ENCODE results near the gene PCTP.

Gene PCTP

GRCh38 chr17:55758171-55758570 lies 7.3 kb downstream of the PCTP start:
- Histone ChIP-seq H3K4me1 (ENCODE audit: control insufficient read depth in 1 of 2, insufficient read depth in 2 of 2, low read length in 2 of 2) (peaks cover 8% of the 10 kb centered on the region in 2 experiments), H3K79me1 (ENCODE audit: low read length) (no peaks in the 10 kb centered on the region), H3K4me3 (ENCODE audit: low read depth, low read length) (no peak overlapping the region), H4K91ac (ENCODE audit: low read depth, low read length) (no peak overlapping the region), H3K27ac (ENCODE audit: low read depth, low read length) (no peak overlapping the region), H3K36me3 (ENCODE audit: control insufficient read depth in 1 of 2, insufficient read depth in 2 of 2, low read length in 2 of 2) (peaks cover 0 to 2% of the 10 kb centered on the region in 2 experiments), H3K4me2 (ENCODE audit: low read length) (no peak overlapping the region), H3K27me3 (ENCODE audit: insufficient read depth, low read length) (no peaks in the 10 kb centered on the region), H3K79me2 (ENCODE audit: control insufficient read depth, insufficient read depth, low read length, poor library complexity) (no peaks in the 10 kb centered on the region), H3K14ac (ENCODE audit: low read length) (no peak overlapping the region), H4K12ac (ENCODE audit: low read depth, low read length) (no peak overlapping the region), H2BK5ac (ENCODE audit: low read depth, low read length, poor library complexity) (no peak overlapping the region), H4K8ac (ENCODE audit: low read depth, low read length) (no peak overlapping the region), H3K4ac (ENCODE audit: low read depth, low read length) (no peak overlapping the region), H2BK12ac (ENCODE audit: low read length) (no peak overlapping the region), H3K23ac (ENCODE audit: low read length) (no peak overlapping the region), H2AK5ac (ENCODE audit: low read length) (no peak overlapping the region), H3K18ac (ENCODE audit: low read length) (no peak overlapping the region), H2AFZ (ENCODE audit: insufficient read depth, low read length, poor library complexity) (no peak overlapping the region), H3K9me3 (ENCODE audit: insufficient read depth, low read depth, low read length) (no peaks in the 10 kb centered on the region), H3K9ac (ENCODE audit: low read length) (no peak overlapping the region), H2BK120ac (ENCODE audit: insufficient read depth, low read length, poor library complexity) (no peak overlapping the region)
- peak in 1 of 2 donors; percentile 65 for DNase-seq

- Histone ChIP-seq H3K79me1 (ENCODE audit: low read length) (no peaks in the 10 kb centered on the region), H4K12ac (ENCODE audit: low read depth, low read length) (no peak overlapping the region), H3K4me1 (ENCODE audit: control insufficient read depth in 1 of 2, insufficient read depth in 2 of 2, low read length in 2 of 2) (peaks cover 8 to 10% of the 10 kb centered on the region in 2 experiments), H4K91ac (ENCODE audit: low read depth, low read length) (no peak overlapping the region), H3K9me3 (ENCODE audit: insufficient read depth, low read depth, low read length) (no peaks in the 10 kb centered on the region), H2AFZ (ENCODE audit: insufficient read depth, low read length, poor library complexity) (no peak overlapping the region), H2BK12ac (ENCODE audit: low read length) (no peak overlapping the region), H2BK5ac (ENCODE audit: low read depth, low read length, poor library complexity) (no peak overlapping the region), H3K4me3 (ENCODE audit: low read depth, low read length) (no peak overlapping the region), H3K27me3 (ENCODE audit: insufficient read depth, low read length) (no peaks in the 10 kb centered on the region), H3K4ac (ENCODE audit: low read depth, low read length) (no peak overlapping the region), H3K27ac (ENCODE audit: low read depth, low read length) (no peak overlapping the region), H2BK120ac (ENCODE audit: insufficient read depth, low read length, poor library complexity) (no peak overlapping the region), H3K4me2 (ENCODE audit: low read length) (no peak overlapping the region), H3K14ac (ENCODE audit: low read length) (no peak overlapping the region), H4K8ac (ENCODE audit: low read depth, low read length) (no peak overlapping the region), H3K79me2 (ENCODE audit: control insufficient read depth, insufficient read depth, low read length, poor library complexity) (no peaks in the 10 kb centered on the region), H2AK5ac (ENCODE audit: low read length) (no peak overlapping the region), H3K23ac (ENCODE audit: low read length) (no peak overlapping the region), H3K36me3 (ENCODE audit: control insufficient read depth in 1 of 2, insufficient read depth in 2 of 2, low read length in 2 of 2) (no peaks in the 10 kb centered on the region), H3K9ac (ENCODE audit: low read length) (no peak overlapping the region), H3K18ac (ENCODE audit: low read length) (no peak overlapping the region)
- no CpG with 5 or more reads among the region's 3 CpGs for WGBS (ENCODE audit: extremely low coverage, insufficient coverage, insufficient read length)
- no peak for DNase-seq
Measured at GRCh38 chr17:55760643-55761355, 9.9 kb downstream of the PCTP start.

- Histone ChIP-seq H3K27ac (ENCODE audit: low read depth, low read length) (no peak overlapping the region), H3K36me3 (ENCODE audit: control insufficient read depth in 1 of 2, insufficient read depth in 2 of 2, low read length in 2 of 2) (no peaks in the 10 kb centered on the region), H3K9me3 (ENCODE audit: insufficient read depth, low read depth, low read length) (no peaks in the 10 kb centered on the region), H2BK5ac (ENCODE audit: low read depth, low read length, poor library complexity) (no peak overlapping the region), H3K14ac (ENCODE audit: low read length) (no peak overlapping the region), H3K4ac (ENCODE audit: low read depth, low read length) (no peak overlapping the region), H3K79me2 (ENCODE audit: control insufficient read depth, insufficient read depth, low read length, poor library complexity) (no peaks in the 10 kb centered on the region), H2BK120ac (ENCODE audit: insufficient read depth, low read length, poor library complexity) (no peak overlapping the region), H4K12ac (ENCODE audit: low read depth, low read length) (no peak overlapping the region), H3K4me1 (ENCODE audit: control insufficient read depth in 1 of 2, insufficient read depth in 2 of 2, low read length in 2 of 2) (peaks cover 8 to 10% of the 10 kb centered on the region in 2 experiments), H3K79me1 (ENCODE audit: low read length) (no peaks in the 10 kb centered on the region), H4K8ac (ENCODE audit: low read depth, low read length) (no peak overlapping the region), H3K18ac (ENCODE audit: low read length) (no peak overlapping the region), H4K91ac (ENCODE audit: low read depth, low read length) (no peak overlapping the region), H3K4me2 (ENCODE audit: low read length) (no peak overlapping the region), H3K9ac (ENCODE audit: low read length) (no peak overlapping the region), H3K27me3 (ENCODE audit: insufficient read depth, low read length) (no peaks in the 10 kb centered on the region), H2BK12ac (ENCODE audit: low read length) (no peak overlapping the region), H2AFZ (ENCODE audit: insufficient read depth, low read length, poor library complexity) (no peak overlapping the region), H2AK5ac (ENCODE audit: low read length) (no peak overlapping the region), H3K23ac (ENCODE audit: low read length) (no peak overlapping the region), H3K4me3 (ENCODE audit: low read depth, low read length) (no peak overlapping the region)
- DNase-seq, result no peak
- no CpG with 5 or more reads among the region's 6 CpGs for WGBS (ENCODE audit: extremely low coverage, insufficient coverage, insufficient read length)
Measured at GRCh38 chr17:55762086-55762858, 11.4 kb downstream of the PCTP start.

- no peaks in the 10 kb centered on the region for H3K79me2 ChIP-seq (ENCODE audit: control insufficient read depth, insufficient read depth, low read length, poor library complexity)
- no peak overlapping the region for H3K27ac ChIP-seq (ENCODE audit: low read depth, low read length)
- no peak overlapping the region for H3K9ac ChIP-seq (ENCODE audit: low read length)
- no peak overlapping the region for H4K12ac ChIP-seq (ENCODE audit: low read depth, low read length)
- peaks cover 0 to 2% of the 10 kb centered on the region in 2 experiments for H3K4me1 ChIP-seq (ENCODE audit: control insufficient read depth in 1 of 2, insufficient read depth in 2 of 2, low read length in 2 of 2)
- H3K14ac ChIP-seq (ENCODE audit: low read length), result no peak overlapping the region
- no peak overlapping the region for H3K23ac ChIP-seq (ENCODE audit: low read length)
- H2BK5ac ChIP-seq (ENCODE audit: low read depth, low read length, poor library complexity), result no peak overlapping the region
- no peaks in the 10 kb centered on the region for H3K79me1 ChIP-seq (ENCODE audit: low read length)
- H3K18ac ChIP-seq (ENCODE audit: low read length), result no peak overlapping the region
- no peaks in the 10 kb centered on the region for H3K36me3 ChIP-seq (ENCODE audit: control insufficient read depth in 1 of 2, insufficient read depth in 2 of 2, low read length in 2 of 2)
- H4K8ac ChIP-seq (ENCODE audit: low read depth, low read length), result no peak overlapping the region
- peak overlapping the region; percentile 51 for H2BK120ac ChIP-seq (ENCODE audit: insufficient read depth, low read length, poor library complexity)
- H3K9me3 ChIP-seq (ENCODE audit: insufficient read depth, low read depth, low read length), result no peaks in the 10 kb centered on the region
- H3K27me3 ChIP-seq (ENCODE audit: insufficient read depth, low read length), result no peaks in the 10 kb centered on the region
- H2AFZ ChIP-seq (ENCODE audit: insufficient read depth, low read length, poor library complexity), result no peak overlapping the region
- H2BK12ac ChIP-seq (ENCODE audit: low read length), result no peak overlapping the region
- no CpG with 5 or more reads among the region's 6 CpGs for WGBS (ENCODE audit: extremely low coverage, insufficient coverage, insufficient read length)
- H3K4me3 ChIP-seq (ENCODE audit: low read depth, low read length), result no peak overlapping the region
- no peak overlapping the region for H3K4ac ChIP-seq (ENCODE audit: low read depth, low read length)
- H3K4me2 ChIP-seq (ENCODE audit: low read length), result no peak overlapping the region
- DNase-seq, result peak in 1 of 2 donors; percentile 50
- no peak overlapping the region for H2AK5ac ChIP-seq (ENCODE audit: low read length)
- H4K91ac ChIP-seq (ENCODE audit: low read depth, low read length), result no peak overlapping the region
Measured at GRCh38 chr17:55763856-55764255, 13.0 kb downstream of the PCTP start.
